SK-N-SH (cell line): ENCODE measurements around the gene GGA3. TPM values are rescaled to one million over a fixed set of nuclear protein-coding genes. Genes with fewer than 3 reads are reported as not detected.

Experiments
- CTCF ChIA-PET: fragments of 300-600, 350-600 bp; formaldehyde crosslinking; extraction: SDS; loops from one replicate; lab custom pipeline; 2021; lab: Yijun Ruan, JAX
- POLR2A ChIA-PET: fragments of 350-600 bp; sonication (Branson Sonifier 250); formaldehyde crosslinking; extraction: SDS; loops from one replicate; lab custom pipeline; 2020; ENCODE audit warnings: antibody characterized with exemption, inconsistent platforms; lab: Yijun Ruan, JAX
- DNase-seq: peaks from one replicate; pipeline ENCODE4 v3.0.0; 2012
- H2AFZ ChIP-seq: fragments of 200-600 bp; sonication (generic); 2 replicates; pipeline ENCODE4 v1.8.1; 2016; ENCODE audit warnings: antibody characterized with exemption, mild to moderate bottlenecking, low read depth
- H3F3A ChIP-seq: fragments of 200-600 bp; sonication (generic); replicated peaks from 2 replicates; pipeline ENCODE3; 2016; ENCODE audit warnings: antibody characterized with exemption, mild to moderate bottlenecking; ENCODE audit not compliant: insufficient read depth
- H3K27ac ChIP-seq, 2 experiments: fragments of 200-500 bp in 1 of 2; fragments of 200-600 bp in 1 of 2; sonication (Bioruptor generic) in 1 of 2; sonication (generic), shearing (Covaris generic) in 1 of 2; 2 replicates each; pipeline versions ENCODE4 v1.5.1 to v1.6.1; 2014 to 2016; ENCODE audit warnings: low read depth in 2 of 2, inconsistent platforms in 1 of 2, low read length in 1 of 2, mild to moderate bottlenecking in 1 of 2, mixed read lengths in 1 of 2
- H3K27me3 ChIP-seq: fragments of 200-600 bp; sonication (generic), shearing (Covaris generic); 2 replicates; pipeline ENCODE4 v1.6.1; 2016; ENCODE audit warnings: mixed run types; ENCODE audit not compliant: insufficient read depth
- H3K36me3 ChIP-seq, 2 experiments: fragments of 200-500 bp in 1 of 2; fragments of 200-600 bp in 1 of 2; sonication (Bioruptor generic) in 1 of 2; sonication (generic) in 1 of 2; replicated peaks in 1 of 2; 2 replicates each; pipeline versions ENCODE3 to v1.5.1; 2014 to 2016; ENCODE audit warnings: low read length in 1 of 2, mild to moderate bottlenecking in 1 of 2; ENCODE audit not compliant: insufficient read depth in 2 of 2, control insufficient read depth in 1 of 2
- H3K4me1 ChIP-seq, 2 experiments: fragments of 200-500 bp in 1 of 2; fragments of 200-600 bp in 1 of 2; sonication (Bioruptor generic) in 1 of 2; sonication (generic), shearing (Covaris generic) in 1 of 2; 2 replicates each; pipeline versions ENCODE4 v1.5.1 to v1.6.1; 2014 to 2016; ENCODE audit warnings: low read depth in 1 of 2, low read length in 1 of 2, mixed run types in 1 of 2; ENCODE audit not compliant: insufficient read depth in 2 of 2, control insufficient read depth in 1 of 2
- H3K4me2 ChIP-seq: fragments of 200-600 bp; sonication (generic), shearing (Covaris generic); 2 replicates; pipeline ENCODE4 v1.6.1; 2017; ENCODE audit warnings: mixed run types
- H3K4me3 ChIP-seq, 2 experiments: fragments of 200-500 bp in 1 of 2; fragments of 200-600 bp in 1 of 2; sonication (Bioruptor generic) in 1 of 2; sonication (generic), shearing (Covaris generic) in 1 of 2; 2 replicates each; pipeline versions ENCODE4 v1.5.1 to v1.8.1; 2014 to 2016; ENCODE audit warnings: low read depth in 2 of 2, inconsistent platforms in 1 of 2, low read length in 1 of 2, mild to moderate bottlenecking in 1 of 2, mixed read lengths in 1 of 2, moderate library complexity in 1 of 2
- H3K79me2 ChIP-seq: fragments of 200-600 bp; sonication (generic); 2 replicates; pipeline ENCODE4 v1.8.1; 2017; ENCODE audit warnings: mild to moderate bottlenecking; ENCODE audit not compliant: insufficient read depth
- H3K9ac ChIP-seq: fragments of 200-600 bp; sonication (generic); 2 replicates; pipeline ENCODE4 v1.6.1; 2017; ENCODE audit warnings: mixed run types
- H3K9me2 ChIP-seq: fragments of 200-600 bp; sonication (generic); 2 replicates; pipeline ENCODE4 v1.6.1; 2017; ENCODE audit warnings: mixed run types
- H3K9me3 ChIP-seq: fragments of 200-600 bp; sonication (generic); 2 replicates; pipeline ENCODE4 v1.6.1; 2017; ENCODE audit warnings: mixed run types, mild to moderate bottlenecking, moderate library complexity
- H4K20me1 ChIP-seq: fragments of 200-600 bp; sonication (generic); 2 replicates; pipeline ENCODE4 v1.6.1; 2017; ENCODE audit warnings: mild to moderate bottlenecking, mixed run types; ENCODE audit not compliant: insufficient read depth
- CTCF ChIP-seq: fragments of 200-600 bp; sonication (generic); IDR thresholded peaks from 2 replicates; pipeline ENCODE4 v1.6.1; 2017; ENCODE audit warnings: antibody characterized with exemption, mild to moderate bottlenecking, moderate library complexity
- EZH2phosphoT487 ChIP-seq: fragments of 200-600 bp; sonication (generic); IDR thresholded peaks from 2 replicates; pipeline ENCODE4 v1.6.1; 2017; ENCODE audit warnings: low read depth, mixed run types, mild to moderate bottlenecking, antibody characterized with exemption, moderate library complexity, borderline replicate concordance
- FOXJ3 ChIP-seq: sonication (generic); formaldehyde crosslinking; IDR thresholded peaks from 2 replicates; pipeline ENCODE4 v1.5.1; 2020; ENCODE audit warnings: mild to moderate bottlenecking, missing genetic modification reagents
- FOXM1 ChIP-seq: IDR thresholded peaks from 2 replicates; pipeline ENCODE4 v1.4.0; 2012; ENCODE audit warnings: low read depth, mild to moderate bottlenecking
- GABPA ChIP-seq: IDR thresholded peaks from 2 replicates; pipeline ENCODE4 v1.4.0; 2012; ENCODE audit warnings: low read depth, mild to moderate bottlenecking
- IRF3 ChIP-seq: fragments of 150-350 bp; IDR thresholded peaks from 2 replicates; pipeline ENCODE4 v1.6.1; 2016; ENCODE audit warnings: mild to moderate bottlenecking, low read depth, low read length
- JUND ChIP-seq: IDR thresholded peaks from 2 replicates; pipeline ENCODE4 v1.4.0; 2012
- MEF2A ChIP-seq: IDR thresholded peaks from 2 replicates; pipeline ENCODE4 v1.4.0; 2012; ENCODE audit warnings: low read depth, borderline replicate concordance
- NFIC ChIP-seq: IDR thresholded peaks from 2 replicates; pipeline ENCODE4 v1.4.0; 2012; ENCODE audit warnings: borderline replicate concordance
- PBX3 ChIP-seq: IDR thresholded peaks from 2 replicates; pipeline ENCODE4; 2012
- POLR2AphosphoS5 ChIP-seq: IDR thresholded peaks from 2 replicates; pipeline ENCODE4 v1.6.1; 2012; ENCODE audit warnings: low read depth, low read length
- RAD21 ChIP-seq: IDR thresholded peaks from 2 replicates; pipeline ENCODE4 v1.6.1; 2012; ENCODE audit warnings: mild to moderate bottlenecking, low read length
- RCOR1 ChIP-seq: fragments of 150-350 bp; IDR thresholded peaks from 2 replicates; pipeline ENCODE4 v1.6.1; 2017; ENCODE audit warnings: antibody characterized with exemption, low read length
- REST ChIP-seq: IDR thresholded peaks from 2 replicates; pipeline ENCODE4 v1.6.1; 2012; ENCODE audit warnings: mild to moderate bottlenecking, low read depth, low read length, moderate library complexity
- RXRA ChIP-seq: IDR thresholded peaks from 2 replicates; pipeline ENCODE4 v1.4.0; 2012; ENCODE audit warnings: low read depth, mild to moderate bottlenecking, borderline replicate concordance
- SMC3 ChIP-seq: IDR thresholded peaks from 2 replicates; pipeline ENCODE4 v1.6.1; 2012; ENCODE audit warnings: low read depth, low read length, improper control_type of control experiment
- TAF1 ChIP-seq: IDR thresholded peaks from 2 replicates; pipeline ENCODE4 v1.6.1; 2012; ENCODE audit warnings: low read depth, mild to moderate bottlenecking, low read length, moderate library complexity, borderline replicate concordance
- USF1 ChIP-seq: IDR thresholded peaks from 2 replicates; pipeline ENCODE4 v1.4.0; 2012; ENCODE audit warnings: low read depth, borderline replicate concordance
- YY1 ChIP-seq: IDR thresholded peaks from 2 replicates; pipeline ENCODE4 v1.4.0; 2012; ENCODE audit warnings: low read depth, mild to moderate bottlenecking
- WGBS: methylation state at CpG from one replicate; pipeline ENCODE4 v1.1.6; 2017; ENCODE audit warnings: low lambda C conversion rate; 5-methylcytosine and 5-hydroxymethylcytosine counted together
- polyA plus RNA-seq, 3 experiments: library from polyadenylated mRNA; depleted of rRNA; stranded (reverse); fragments of >200 nt; gene quantifications; 2 replicates each; pipeline ENCODE4 v1.2.3, GENCODE V29; 2012

Gene GGA3
- polyA plus RNA-seq, 1 of the 3 experiments (the other 2 are of a cell fraction) = 42.5 TPM

GRCh38 chr17:75301049-75301448 lies 39.6 kb upstream of the GGA3 start:
- CTCF ChIA-PET = interaction anchor here (0.7 to 2.4 kb wide), 5 partner anchors 9 to 111 kb away, joined by 3 to 8 read pairs (median 3); partner anchors contain the start of genes MIF4GD and SLC25A19
- POLR2A ChIA-PET = no interaction called here

More at GRCh38 chr17:75301049-75301448, 39.6 kb upstream of the GGA3 start:
- Histone ChIP-seq H3K36me3 (no peaks in the 10 kb centered on the region), H2AFZ (no peak overlapping the region), H3K4me3 (no peak overlapping the region), H3K4me1 (no peaks in the 10 kb centered on the region), H3K9me2 (no peaks in the 10 kb centered on the region), H3K9me3 (no peaks in the 10 kb centered on the region), H3K27ac (no peak overlapping the region), H3K79me2 (no peaks in the 10 kb centered on the region), H3K4me2 (no peak overlapping the region), H3F3A (peaks cover 9% of the 10 kb centered on the region), H3K27me3 (no peaks in the 10 kb centered on the region), H3K9ac (no peak overlapping the region)
- 90% methylated on average over 9 of the region's 9 CpGs for WGBS
- TF ChIP-seq SMC3 (no peak), RCOR1 (no peak), RXRA (no peak), MEF2A (no peak), FOXM1 (no peak), GABPA (no peak), IRF3 (no peak), FOXJ3 (CRISPR knock-in tag) (no peak), REST (no peak), CTCF (no peak), USF1 (no peak), YY1 (no peak), POLR2AphosphoS5 (no peak), EZH2phosphoT487 (no peak), RAD21 (no peak), NFIC (no peak), JUND (no peak), TAF1 (no peak), PBX3 (no peak)
- TF ChIP-seq, all 33 proteins: peak for 0
- DNase-seq = no peak
- H4K20me1 ChIP-seq = no peaks in the 10 kb centered on the region
